CD4-positive, alpha-beta T cell treated with Interleukin-6 at 100 ng/mL for 8 hours (primary cell): Measurements from ENCODE around the gene DROSHA.
"Not testable (repeated sequence)": the region's sequence is repeated elsewhere in the genome, so short reads cannot be mapped to it uniquely, and the experiment has no call there.

Experiments used
- DNase-seq: peaks from one replicate; pipeline ENCODE4 v3.0.0-alpha.2; 2020; ENCODE audit warnings: mixed read lengths, low spot score

Gene DROSHA, protein sequence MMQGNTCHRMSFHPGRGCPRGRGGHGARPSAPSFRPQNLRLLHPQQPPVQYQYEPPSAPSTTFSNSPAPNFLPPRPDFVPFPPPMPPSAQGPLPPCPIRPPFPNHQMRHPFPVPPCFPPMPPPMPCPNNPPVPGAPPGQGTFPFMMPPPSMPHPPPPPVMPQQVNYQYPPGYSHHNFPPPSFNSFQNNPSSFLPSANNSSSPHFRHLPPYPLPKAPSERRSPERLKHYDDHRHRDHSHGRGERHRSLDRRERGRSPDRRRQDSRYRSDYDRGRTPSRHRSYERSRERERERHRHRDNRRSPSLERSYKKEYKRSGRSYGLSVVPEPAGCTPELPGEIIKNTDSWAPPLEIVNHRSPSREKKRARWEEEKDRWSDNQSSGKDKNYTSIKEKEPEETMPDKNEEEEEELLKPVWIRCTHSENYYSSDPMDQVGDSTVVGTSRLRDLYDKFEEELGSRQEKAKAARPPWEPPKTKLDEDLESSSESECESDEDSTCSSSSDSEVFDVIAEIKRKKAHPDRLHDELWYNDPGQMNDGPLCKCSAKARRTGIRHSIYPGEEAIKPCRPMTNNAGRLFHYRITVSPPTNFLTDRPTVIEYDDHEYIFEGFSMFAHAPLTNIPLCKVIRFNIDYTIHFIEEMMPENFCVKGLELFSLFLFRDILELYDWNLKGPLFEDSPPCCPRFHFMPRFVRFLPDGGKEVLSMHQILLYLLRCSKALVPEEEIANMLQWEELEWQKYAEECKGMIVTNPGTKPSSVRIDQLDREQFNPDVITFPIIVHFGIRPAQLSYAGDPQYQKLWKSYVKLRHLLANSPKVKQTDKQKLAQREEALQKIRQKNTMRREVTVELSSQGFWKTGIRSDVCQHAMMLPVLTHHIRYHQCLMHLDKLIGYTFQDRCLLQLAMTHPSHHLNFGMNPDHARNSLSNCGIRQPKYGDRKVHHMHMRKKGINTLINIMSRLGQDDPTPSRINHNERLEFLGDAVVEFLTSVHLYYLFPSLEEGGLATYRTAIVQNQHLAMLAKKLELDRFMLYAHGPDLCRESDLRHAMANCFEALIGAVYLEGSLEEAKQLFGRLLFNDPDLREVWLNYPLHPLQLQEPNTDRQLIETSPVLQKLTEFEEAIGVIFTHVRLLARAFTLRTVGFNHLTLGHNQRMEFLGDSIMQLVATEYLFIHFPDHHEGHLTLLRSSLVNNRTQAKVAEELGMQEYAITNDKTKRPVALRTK (N-terminal part only)

DNA sequence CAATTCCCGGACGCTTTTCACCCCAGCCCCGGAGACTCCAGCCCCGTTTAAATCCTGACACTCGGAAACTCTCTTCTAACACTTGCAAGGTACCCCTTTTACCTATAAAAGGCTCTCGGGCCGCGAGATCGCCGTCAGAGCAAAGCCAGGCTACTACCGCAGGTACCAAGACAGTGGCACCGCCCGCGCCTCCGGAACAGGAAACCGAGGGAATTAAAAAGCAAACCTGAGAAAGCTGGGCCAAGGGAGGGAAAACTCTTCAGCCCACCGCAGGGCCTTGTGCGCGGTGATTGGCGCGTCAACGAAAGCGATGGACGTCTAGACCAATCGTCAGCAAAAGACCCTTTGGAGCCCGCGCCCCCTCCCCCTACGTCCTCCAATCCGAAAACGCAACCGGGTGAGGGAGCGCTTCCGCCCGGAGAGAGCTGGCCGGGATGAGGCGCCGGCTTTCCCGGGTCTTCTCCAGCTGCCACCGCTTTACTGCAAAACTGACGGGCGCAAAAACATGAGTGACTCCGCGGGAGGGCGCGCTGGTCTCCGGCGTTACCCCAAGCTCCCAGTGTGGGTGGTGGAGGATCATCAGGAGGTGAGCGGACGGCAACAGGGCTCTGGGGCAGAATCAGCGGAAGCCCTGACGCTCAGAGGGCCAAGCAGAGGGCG lies at the start of gene DROSHA, which contains the start of gene C5orf22:
DROSHA (minus strand) TSS at position 206 of the 660 bp plus-strand sequence. CDS start 3,034 bp downstream, outside the sequence.
C5orf22 (plus strand) TSS at position 414 of the 660 bp plus-strand sequence; CDS start at position 506, 92 bp downstream.
- DNase-seq: peak; percentile 89

DNA sequence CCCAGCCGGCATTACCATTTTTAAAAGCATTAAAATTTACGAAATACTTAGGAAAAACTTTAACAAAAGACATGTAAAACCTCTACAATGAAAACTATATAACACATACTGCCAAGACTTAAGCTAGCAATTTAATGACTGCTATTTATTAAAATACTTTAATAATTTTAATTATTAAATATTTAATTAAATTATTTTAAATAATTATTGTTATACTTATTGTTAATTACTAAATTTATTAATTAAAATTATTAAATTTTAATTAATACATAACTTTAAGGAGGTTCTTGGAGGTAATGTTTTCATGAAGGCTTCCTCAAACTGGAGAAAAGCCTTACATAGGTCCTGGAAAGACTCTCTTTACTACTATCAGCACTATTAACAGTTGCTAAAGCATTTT lies 47.7 kb upstream of the DROSHA start:
- no peak for DNase-seq

DNA sequence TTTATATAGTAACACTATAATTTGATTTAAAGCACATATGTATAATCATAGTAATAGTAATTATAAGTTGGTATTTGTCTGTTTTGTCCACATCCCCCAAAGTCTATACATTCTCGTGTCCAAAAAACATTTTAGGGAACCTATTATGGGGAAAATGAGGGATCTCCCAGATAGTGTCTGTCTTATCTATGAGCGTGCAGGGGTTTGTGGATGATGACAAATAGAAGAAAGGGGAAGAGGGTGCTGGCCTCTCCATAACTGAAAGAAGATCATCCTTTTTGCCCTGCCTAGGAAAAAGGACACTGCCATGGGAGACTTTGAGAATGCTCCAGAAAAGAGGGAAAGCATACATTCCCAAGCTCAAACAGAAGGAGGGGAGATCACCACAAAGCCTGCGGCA lies 45.5 kb upstream of the DROSHA start:
- DNase-seq: no peak

DNA sequence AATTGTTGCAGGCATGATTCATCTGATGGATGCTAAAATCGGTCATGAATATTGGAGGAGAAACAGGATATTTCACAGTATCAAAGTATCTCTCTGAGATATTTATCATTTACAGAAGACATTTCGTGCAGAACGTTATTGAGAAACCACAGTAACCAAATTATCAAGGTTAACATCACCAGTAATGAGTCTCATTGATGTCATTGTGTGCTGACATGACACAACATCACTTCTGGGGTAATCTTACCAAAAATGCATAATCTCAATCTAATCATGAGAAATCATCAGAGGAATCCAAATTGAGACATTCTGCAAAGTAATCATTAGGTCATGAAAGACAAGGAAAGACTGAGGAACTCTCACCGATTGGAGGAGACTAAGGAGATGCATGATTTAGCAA lies 42.9 kb upstream of the DROSHA start:
- DNase-seq: no peak

DNA sequence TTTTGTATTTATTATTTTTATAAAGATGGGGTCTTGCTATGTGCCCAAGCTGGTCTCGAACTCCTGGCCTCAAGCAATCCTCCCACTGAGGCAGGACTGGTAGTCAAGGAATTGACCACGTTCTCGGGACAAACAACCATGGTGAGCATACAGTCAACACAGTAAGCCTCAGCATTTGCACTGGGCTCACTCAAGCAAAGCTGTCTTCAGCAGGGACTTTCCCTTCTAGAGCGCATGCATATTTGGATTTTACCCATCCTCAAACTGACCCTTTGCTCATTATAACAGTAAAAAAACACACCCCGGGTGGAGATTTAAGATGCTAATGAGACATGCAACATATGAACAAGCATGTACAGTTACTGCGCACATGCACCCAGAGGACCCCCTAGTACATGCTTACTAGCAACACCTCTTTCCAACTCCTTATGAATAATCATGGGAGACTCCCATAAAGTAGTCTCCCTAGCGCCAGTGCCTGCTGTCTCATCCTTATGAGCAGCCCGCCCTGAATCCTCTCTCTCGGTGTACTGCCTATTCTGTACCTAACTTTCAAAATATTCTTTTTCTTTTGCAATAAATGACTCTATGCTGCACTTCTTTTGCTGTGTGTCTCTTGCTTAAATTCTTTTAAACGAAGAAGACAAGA lies 41.7 kb upstream of the DROSHA start:
- no peak for DNase-seq

DNA sequence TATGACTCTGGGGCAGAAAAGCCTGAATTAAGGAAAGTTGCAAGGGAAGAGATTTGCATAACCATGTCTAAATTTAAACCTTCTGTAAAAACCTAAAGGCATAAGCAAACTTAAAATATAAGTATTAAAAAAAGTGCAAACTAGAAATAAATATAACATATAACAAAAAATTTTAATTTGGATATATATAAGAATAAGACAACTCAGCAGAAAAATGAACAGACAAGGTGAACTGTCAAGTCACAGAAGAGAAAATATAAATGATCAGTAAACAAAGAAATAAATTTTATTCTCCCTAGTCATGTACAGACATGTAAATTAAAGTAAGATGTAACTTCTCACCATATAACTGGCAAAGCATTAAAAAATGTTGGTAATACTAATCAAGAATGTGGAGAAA lies 37.2 kb upstream of the DROSHA start:
- no peak for DNase-seq

DNA sequence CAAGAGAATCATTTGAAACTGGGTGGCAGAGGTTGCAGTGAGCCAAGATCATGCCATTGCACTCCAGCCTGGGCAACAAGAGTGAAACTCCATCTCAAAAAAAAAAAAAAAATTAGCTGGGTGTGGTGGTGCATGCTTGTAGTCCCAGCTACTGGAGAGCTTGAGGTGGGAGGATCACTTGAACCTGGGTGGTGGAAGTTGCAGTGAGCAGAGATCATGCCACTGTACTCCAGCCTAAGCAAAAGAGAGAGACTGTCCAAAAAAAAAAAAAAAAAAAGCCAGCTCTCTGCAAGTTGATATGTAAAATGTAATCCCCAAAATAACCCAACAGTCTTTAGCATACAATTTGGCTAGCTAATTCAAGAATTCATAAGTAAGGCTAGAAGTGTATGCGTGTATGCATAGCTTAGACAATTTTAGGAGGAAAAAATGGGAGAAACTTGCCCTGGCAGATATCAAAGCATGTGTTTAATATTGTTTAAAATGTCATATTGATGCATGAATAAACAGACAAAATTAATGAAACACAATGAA lies 36.5 kb upstream of the DROSHA start:
- no peak for DNase-seq

DNA sequence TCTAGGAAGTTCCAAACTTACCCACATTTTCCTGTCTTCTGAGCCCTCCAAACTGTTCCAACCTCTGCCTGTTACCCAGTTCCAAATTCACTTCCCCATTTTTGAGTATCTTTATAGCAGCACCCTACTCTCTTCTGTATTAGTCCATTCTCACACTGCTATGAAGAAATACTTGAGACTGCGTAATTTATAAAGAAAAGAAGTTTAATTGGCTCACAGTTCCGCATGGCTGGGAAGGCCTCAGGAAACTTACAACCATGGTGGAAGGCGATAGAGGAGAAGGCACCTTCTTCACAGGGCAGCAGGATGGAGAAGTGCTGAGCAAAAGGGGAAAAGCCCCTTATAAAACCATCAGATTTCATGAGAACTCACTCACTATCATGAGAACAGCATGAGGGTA lies 34.5 kb upstream of the DROSHA start:
- DNase-seq: not testable (repeated sequence)

DNA sequence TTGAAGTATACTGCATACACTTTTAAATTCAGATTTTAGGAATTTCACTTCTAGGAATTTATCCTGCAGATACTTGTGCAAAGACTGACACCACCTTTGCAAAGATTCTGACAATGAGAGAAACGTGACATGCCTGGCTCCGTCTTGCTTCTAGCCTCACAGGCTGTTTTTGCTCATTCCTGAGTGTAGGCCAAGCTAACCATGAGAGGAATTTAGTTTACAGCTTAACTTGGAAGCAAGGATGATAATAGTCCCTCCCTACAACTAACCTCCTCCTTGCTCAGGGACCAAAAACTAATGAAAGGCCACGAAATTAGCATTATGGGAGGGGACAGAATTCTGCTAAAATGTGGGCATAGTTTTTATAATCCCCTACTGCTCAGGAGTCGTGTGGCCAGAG lies 31.3 kb upstream of the DROSHA start:
- no peak for DNase-seq

DNA sequence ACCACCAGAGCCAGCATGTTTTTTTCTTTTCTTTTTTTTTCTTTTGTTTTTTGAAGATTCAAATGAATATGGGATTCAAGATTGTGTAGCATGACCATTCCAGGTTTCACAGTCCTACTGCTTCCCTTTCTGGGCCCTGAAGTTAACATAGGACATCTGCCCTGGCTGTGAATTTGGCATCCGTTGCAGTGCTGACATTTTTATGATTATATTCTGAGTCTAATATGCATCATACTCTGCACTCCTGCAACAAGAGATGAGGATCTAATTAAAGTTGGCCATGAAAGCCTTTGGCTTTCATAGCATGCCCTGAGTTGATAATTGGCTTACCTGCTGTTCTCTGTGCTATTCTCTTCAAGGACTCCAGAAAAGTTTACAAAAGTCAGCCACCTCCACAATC lies 30.1 kb upstream of the DROSHA start:
- DNase-seq: no peak

DNA sequence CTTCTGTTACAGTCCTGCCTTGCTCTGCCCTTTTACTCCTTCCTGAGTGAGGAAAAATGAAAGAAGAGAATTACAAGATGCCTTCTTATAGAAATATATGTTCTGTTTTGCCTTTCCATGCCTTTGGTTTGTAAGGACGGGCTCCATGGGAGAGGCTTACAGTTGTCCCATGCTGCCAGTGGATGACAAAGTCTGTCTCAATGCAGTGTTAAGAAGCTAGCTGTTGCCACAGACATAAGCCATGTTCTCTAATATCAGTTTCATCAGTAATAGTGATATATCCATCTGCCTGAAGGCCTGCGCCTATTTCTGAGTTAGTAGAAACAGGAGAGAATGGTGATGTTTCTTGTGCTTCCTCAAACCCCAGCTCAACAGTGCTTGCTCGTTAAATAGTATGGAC lies 28.0 kb upstream of the DROSHA start:
- DNase-seq: no peak

DNA sequence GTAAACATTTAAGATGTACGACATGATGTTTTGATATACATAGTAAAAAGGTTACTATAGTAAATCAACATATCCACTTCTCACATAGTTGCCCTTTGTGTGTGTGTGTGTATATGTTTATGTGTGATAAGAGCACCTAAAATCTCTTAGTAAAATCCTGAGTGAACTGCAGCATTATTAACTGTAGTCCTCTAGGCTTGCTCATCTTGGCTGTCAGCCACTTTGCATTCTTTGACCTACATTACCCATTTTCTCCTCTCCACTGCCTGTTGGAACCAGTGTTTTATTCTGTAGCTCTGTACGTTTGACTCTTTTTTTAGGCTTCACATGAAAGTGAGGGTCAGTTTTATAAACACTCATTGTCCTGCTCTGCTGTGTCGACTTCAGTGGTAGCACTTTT lies 24.6 kb upstream of the DROSHA start:
- DNase-seq: no peak

DNA sequence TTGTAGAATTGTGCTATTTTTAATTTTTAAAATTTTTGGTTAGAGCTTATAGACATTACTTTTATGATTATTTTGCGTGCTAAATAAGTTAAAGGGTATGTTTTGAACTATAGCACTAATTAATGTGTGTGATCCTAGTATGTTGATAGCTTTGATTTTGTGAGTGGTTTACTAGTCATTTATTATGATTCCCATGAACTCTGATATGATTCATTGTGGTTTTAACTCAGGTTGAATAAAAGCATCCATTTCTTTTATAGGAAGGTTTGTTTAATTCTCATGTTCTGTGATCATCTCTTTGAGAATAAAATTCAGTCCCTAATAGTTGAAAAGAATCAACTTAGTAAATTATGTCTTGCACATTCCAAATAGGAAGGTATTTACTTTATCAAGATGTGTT lies 22.7 kb upstream of the DROSHA start:
- no peak for DNase-seq

DNA sequence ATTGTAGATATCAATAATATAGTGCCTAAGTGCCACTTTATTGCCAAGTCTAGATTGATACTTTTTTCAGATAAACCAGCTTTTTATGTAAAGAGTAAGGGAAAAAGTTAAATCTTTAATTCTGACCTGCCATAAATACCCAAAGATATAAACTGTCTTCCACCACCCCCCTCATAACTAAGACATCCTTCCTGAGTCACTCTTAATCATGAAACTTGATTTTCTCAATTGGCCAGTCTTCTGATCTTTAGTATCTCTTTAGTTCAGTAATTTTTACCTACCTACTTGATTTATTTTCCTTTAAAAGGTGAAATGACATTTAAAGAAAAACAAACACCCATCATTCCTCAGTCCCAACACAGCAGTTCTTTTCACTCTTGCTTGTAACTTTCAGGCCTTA lies 22.0 kb upstream of the DROSHA start:
- DNase-seq: no peak

DNA sequence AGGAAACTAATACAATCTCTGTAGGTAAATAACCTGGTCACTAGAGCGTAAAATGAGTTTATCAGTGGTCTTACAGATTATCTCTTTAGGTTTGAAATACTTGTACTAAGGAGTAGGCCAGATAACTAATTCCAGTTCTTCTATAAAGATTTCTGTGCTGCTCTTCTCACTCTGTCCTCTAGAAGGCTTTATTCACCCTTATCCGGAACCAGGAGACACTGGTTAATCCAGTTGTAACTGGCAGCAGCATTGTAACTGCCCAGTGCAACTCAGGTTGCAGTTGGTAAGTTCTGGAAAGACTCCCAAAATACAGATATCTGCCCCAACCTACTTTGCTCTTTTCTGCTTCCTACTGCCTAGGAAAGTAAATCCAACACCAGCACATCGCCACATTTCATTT lies 20.0 kb upstream of the DROSHA start:
- no peak for DNase-seq

DNA sequence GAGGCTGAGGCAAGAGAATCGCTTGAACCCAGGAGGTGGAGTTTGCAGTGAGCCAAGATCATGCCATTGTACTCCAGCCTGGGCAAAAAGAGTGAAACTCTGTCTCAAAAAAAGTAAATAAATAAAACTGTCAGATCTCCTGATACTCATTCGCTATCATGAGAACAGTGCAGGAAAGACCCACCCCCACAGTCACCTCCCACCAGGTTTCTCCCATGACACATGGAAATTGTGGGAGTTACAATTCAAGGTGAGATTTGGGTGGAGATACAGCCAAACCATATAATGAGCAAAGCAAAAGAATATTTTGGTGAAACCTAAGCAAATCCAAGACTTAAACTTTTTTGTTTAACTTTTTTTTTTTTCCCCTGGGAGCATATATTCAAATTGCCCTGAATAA lies 17.2 kb upstream of the DROSHA start:
- DNase-seq: not testable (repeated sequence)

DNA sequence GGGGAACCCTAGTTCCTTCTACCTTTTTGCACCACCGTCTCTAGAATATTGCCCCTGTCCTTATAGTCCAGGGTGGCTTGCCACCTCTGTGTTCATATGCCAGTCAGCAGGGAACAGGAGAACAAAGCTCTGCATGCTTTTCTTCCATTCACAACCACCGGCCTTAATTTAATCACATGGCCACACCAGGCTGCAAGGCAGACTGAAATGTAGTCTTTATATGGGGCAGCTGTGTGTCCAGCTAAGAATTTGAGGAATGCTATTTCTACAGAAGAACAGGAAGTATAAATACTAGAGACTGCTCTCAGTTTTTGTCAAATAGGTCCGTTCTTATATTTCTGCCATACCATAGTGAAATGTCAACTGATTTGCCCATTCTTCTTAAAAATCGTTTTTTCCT lies 6.0 kb upstream of the DROSHA start:
- DNase-seq: no peak

DNA sequence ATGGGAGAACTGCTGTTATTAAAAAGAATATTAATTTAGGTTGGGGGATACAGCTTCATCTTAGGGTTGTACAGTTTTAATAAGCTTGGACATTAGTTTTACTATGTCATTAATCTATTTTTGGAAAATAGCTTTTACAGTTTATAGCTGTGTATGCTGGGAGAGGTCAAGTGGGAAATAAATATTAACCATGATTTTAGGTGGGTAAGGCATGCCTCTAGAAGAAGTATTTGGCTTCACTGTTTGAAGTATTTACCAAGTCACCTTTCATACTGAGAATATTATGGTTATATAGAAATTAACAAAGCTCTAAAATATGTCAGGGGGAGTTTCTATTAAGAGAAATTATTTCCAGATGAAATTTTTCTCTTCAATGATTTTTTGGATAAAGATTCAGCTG lies 5.5 kb upstream of the DROSHA start:
- DNase-seq: no peak

DNA sequence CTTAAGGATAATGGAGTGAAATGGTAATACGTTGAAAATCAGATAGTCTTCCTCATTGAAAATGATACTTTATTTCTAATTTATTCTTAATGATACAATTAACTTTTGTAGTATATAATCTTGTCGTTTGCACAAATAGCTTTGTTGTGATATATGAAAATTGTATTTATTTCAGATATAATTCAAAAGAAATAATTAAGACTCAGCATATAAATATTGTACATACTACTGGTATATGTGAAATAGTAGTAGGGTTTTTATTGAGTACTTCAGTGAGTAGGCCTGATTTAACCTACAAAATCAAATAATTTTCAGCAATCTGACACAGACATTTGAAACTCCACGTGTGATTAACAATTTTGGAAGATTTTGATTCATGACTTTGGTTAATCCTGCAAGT lies 5.0 kb upstream of the DROSHA start:
- no peak for DNase-seq

DNA sequence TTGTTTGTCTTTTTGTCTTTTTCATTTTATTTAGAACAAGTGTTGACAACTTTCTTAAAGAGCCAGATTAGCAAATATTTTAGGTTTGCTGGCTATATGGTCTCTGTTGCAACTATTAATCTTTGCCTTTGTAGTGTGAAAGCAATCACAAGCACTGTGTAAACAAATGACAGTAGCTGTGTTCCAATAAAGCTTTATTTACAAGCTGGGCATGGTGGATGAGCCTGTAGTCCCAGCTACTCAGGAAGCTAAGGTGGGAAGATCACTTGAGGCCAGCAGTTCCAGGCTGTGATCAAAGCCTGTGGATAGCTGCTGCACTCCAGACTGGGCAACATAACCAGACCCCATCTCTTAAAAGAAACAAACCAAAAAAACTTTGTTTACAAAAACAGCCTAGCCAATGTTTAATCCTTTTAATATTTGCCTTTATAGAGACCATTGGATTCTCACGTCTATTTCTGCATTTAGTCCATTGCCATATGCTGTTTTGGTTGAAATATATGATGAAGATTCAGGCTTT lies 2.7 kb upstream of the DROSHA start:
- DNase-seq: no peak

DNA sequence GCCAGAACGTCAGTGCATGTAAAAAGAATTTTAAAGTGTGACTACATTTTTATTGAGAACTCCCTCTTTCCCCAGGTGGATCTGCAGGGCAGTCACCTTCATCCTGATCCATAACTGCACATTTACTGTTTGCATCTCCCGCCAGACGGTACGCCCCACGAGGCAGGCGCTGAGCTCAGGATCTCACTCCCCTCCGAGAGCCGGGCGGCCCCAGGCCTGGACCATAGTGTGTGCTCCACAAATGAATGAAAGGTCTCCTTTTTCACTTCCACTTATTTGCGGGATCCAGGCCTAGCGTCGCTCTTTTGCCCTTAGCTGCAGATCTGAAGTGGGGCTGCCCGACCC lies 378 bp downstream of the DROSHA start:
- DNase-seq: no peak
